OCI-LY1 (cell line): ENCODE data around the gene SMARCC1.

Experiments
- H2AFZ ChIP-seq: fragments of 200-600 bp; sonication (generic), shearing (Covaris generic); 2 replicates; pipeline ENCODE4 v1.6.0; 2014; ENCODE audit warnings: antibody characterized with exemption, mild to moderate bottlenecking, low read length
- H3F3A ChIP-seq: fragments of 200-600 bp; sonication (generic), shearing (Covaris generic); 2 replicates; pipeline ENCODE4 v1.6.0; 2014; ENCODE audit warnings: mild to moderate bottlenecking, antibody characterized with exemption, low read length, moderate library complexity; ENCODE audit not compliant: insufficient read depth
- H3K27ac ChIP-seq: fragments of 200-600 bp; sonication (generic); 2 replicates; pipeline ENCODE4 v1.5.1; 2014; ENCODE audit warnings: low read length, mixed run types, mild to moderate bottlenecking, low read depth; ENCODE audit not compliant: poor library complexity, severe bottlenecking
- H3K27me3 ChIP-seq: fragments of 200-600 bp; sonication (generic); 2 replicates; pipeline ENCODE4 v1.6.0; 2014; ENCODE audit warnings: antibody characterized with exemption, mild to moderate bottlenecking, low read length, moderate library complexity; ENCODE audit not compliant: insufficient read depth
- H3K36me3 ChIP-seq: fragments of 200-600 bp; sonication (generic); 2 replicates; pipeline ENCODE4 v1.6.1; 2014; ENCODE audit warnings: mild to moderate bottlenecking, antibody characterized with exemption, low read length, moderate library complexity, mixed read lengths; ENCODE audit not compliant: insufficient read depth
- H3K4me1 ChIP-seq: fragments of 200-600 bp; sonication (generic); 2 replicates; pipeline ENCODE4 v1.5.1; 2014; ENCODE audit warnings: mild to moderate bottlenecking, low read length, moderate library complexity; ENCODE audit not compliant: insufficient read depth, severe bottlenecking
- H3K4me2 ChIP-seq: fragments of 200-600 bp; sonication (generic), shearing (Covaris generic); 2 replicates; pipeline ENCODE4 v1.6.1; 2014; ENCODE audit warnings: low read length
- H3K4me3 ChIP-seq: fragments of 200-600 bp; sonication (generic); 2 replicates; pipeline ENCODE4 v1.5.1; 2014; ENCODE audit warnings: low read length, low read depth, mild to moderate bottlenecking, mixed read lengths; ENCODE audit not compliant: poor library complexity, severe bottlenecking
- H3K79me2 ChIP-seq: fragments of 200-600 bp; shearing (Covaris generic); 2 replicates; pipeline ENCODE4 v1.6.1; 2016; ENCODE audit warnings: mixed run types, low read length, mixed read lengths; ENCODE audit not compliant: insufficient read depth
- H3K9ac ChIP-seq: fragments of 200-600 bp; sonication (generic), shearing (Covaris generic); 2 replicates; pipeline ENCODE4 v1.6.1; 2014; ENCODE audit warnings: mild to moderate bottlenecking, low read length, mixed read lengths
- H3K9me2 ChIP-seq: fragments of 200-600 bp; sonication (generic), shearing (Covaris generic); 2 replicates; pipeline ENCODE4 v1.6.1; 2014; ENCODE audit warnings: low read depth, mild to moderate bottlenecking, low read length, mixed read lengths
- H3K9me3 ChIP-seq: fragments of 200-600 bp; shearing (Covaris generic); 2 replicates; pipeline ENCODE4 v1.6.1; 2014; ENCODE audit warnings: low read length, mixed read lengths
- H4K20me1 ChIP-seq: fragments of 200-600 bp; sonication (generic), shearing (Covaris generic); 2 replicates; pipeline ENCODE4 v1.6.0; 2016; ENCODE audit warnings: mild to moderate bottlenecking, low read length; ENCODE audit not compliant: insufficient read depth
- EZH2 ChIP-seq: fragments of 200-600 bp; sonication (generic), shearing (Covaris generic); IDR thresholded peaks from 2 replicates; pipeline ENCODE4 v1.8.0; 2017; ENCODE audit warnings: borderline replicate concordance, mixed run types, mild to moderate bottlenecking, antibody characterized with exemption, low read length, moderate library complexity, mixed read lengths
- TF ChIP-seq, protein P1 (sequence below): fragments of 200-600 bp; sonication (generic), shearing (Covaris generic); IDR thresholded peaks from 2 replicates; pipeline ENCODE4 v1.5.1; 2017; ENCODE audit warnings: mild to moderate bottlenecking, antibody characterized with exemption, low read length, moderate library complexity, mixed read lengths

Gene SMARCC1

DNA sequence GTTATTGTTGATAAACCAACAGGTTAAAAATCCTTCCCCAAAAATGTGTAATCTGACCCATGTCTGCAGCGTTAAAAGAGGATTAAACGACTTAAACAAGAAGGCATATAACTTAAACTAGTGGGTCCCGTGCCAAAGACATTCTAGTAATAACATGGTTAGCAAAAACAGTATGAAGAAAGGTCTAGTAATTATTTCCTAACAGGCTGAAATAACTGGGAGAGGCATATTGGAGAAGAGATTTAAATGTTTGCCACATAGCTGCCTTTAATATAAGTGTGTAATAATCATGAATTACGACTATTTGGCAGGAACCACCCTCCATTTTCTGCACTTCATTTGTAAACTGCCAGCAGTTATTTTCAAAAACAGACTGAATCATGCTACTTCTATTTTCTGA, 135.3 kb downstream of the SMARCC1 start:
- Histone ChIP-seq H3K36me3 (peaks cover 68% of the 10 kb centered on the region), H3K9me2 (no peaks in the 10 kb centered on the region), H3K4me2 (no peak overlapping the region), H3K9ac (no peak overlapping the region), H3K27me3 (no peaks in the 10 kb centered on the region), H2AFZ (no peak overlapping the region), H4K20me1 (no peaks in the 10 kb centered on the region), H3K4me1 (no peaks in the 10 kb centered on the region), H3K4me3 (no peak overlapping the region), H3K79me2 (no peaks in the 10 kb centered on the region), H3K27ac (no peak overlapping the region), H3F3A (no peaks in the 10 kb centered on the region), H3K9me3 (no peaks in the 10 kb centered on the region)
- no peak for TF ChIP-seq EZH2
- TF ChIP-seq, protein P1, sequence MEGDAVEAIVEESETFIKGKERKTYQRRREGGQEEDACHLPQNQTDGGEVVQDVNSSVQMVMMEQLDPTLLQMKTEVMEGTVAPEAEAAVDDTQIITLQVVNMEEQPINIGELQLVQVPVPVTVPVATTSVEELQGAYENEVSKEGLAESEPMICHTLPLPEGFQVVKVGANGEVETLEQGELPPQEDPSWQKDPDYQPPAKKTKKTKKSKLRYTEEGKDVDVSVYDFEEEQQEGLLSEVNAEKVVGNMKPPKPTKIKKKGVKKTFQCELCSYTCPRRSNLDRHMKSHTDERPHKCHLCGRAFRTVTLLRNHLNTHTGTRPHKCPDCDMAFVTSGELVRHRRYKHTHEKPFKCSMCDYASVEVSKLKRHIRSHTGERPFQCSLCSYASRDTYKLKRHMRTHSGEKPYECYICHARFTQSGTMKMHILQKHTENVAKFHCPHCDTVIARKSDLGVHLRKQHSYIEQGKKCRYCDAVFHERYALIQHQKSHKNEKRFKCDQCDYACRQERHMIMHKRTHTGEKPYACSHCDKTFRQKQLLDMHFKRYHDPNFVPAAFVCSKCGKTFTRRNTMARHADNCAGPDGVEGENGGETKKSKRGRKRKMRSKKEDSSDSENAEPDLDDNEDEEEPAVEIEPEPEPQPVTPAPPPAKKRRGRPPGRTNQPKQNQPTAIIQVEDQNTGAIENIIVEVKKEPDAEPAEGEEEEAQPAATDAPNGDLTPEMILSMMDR, result no peak

DNA sequence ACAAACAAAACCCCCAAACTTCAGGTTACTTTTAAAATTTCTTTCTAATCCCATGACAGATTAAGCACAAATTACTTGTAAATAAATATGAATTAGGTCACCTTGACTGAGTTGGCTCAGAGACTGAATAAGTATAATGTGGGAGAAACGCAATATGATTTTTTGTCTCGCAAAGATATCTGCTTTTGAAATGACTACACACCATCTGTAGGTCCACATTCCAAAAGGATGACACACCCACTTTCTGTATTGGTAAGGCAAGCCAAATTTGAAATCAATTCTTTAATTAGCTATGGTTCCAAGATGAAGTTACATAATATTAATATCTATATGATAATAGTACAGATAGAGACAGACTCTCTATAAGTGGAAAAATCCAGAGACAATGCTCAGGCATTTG, 136.1 kb downstream of the SMARCC1 start:
- H3K36me3 ChIP-seq, result peaks cover 65% of the 10 kb centered on the region
- no peaks in the 10 kb centered on the region for H3K27me3 ChIP-seq
- no peaks in the 10 kb centered on the region for H4K20me1 ChIP-seq
- TF ChIP-seq, protein P1, result no peak
- no peak for TF ChIP-seq EZH2
- H3K79me2 ChIP-seq, result no peaks in the 10 kb centered on the region
- no peak overlapping the region for H3K9ac ChIP-seq
- no peaks in the 10 kb centered on the region for H3K9me3 ChIP-seq
- no peak overlapping the region for H3K4me2 ChIP-seq
- H3K9me2 ChIP-seq, result no peaks in the 10 kb centered on the region
- H3K4me1 ChIP-seq, result no peaks in the 10 kb centered on the region
- H3K4me3 ChIP-seq, result no peak overlapping the region
- no peaks in the 10 kb centered on the region for H3F3A ChIP-seq
- H2AFZ ChIP-seq, result no peak overlapping the region
- no peak overlapping the region for H3K27ac ChIP-seq

DNA sequence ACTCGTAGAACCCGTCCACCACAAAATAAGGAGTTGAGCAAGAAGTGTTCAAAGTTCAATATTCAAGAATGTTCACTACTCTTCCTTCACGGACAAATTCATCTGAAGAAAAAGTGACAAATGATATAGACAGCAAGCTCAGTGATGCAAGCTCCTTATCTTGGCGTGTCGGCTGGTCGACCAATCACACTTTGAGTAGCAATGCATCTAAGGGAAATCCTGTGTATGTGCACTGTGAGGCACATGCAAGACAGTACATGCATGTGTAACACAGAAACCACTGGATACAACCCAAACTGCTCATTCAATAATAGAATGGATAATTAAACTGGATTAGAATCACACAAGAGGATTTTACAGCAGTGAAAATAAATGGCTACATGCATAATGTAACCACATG, 138.6 kb downstream of the SMARCC1 start:
- no peaks in the 10 kb centered on the region for H3F3A ChIP-seq
- H4K20me1 ChIP-seq, result no peaks in the 10 kb centered on the region
- H3K4me3 ChIP-seq, result no peak overlapping the region
- H3K27ac ChIP-seq, result no peak overlapping the region
- no peaks in the 10 kb centered on the region for H3K4me1 ChIP-seq
- H3K9me3 ChIP-seq, result no peaks in the 10 kb centered on the region
- no peaks in the 10 kb centered on the region for H3K9me2 ChIP-seq
- TF ChIP-seq, protein P1, result no peak
- TF ChIP-seq EZH2, result no peak
- H3K9ac ChIP-seq, result no peak overlapping the region
- peaks cover 55% of the 10 kb centered on the region; the same call in 1 of the 2 replicates for H3K36me3 ChIP-seq
- H3K27me3 ChIP-seq, result no peaks in the 10 kb centered on the region
- no peaks in the 10 kb centered on the region for H3K79me2 ChIP-seq
- no peak overlapping the region for H2AFZ ChIP-seq
- H3K4me2 ChIP-seq, result no peak overlapping the region
